Glomerular visceral epithelial cell (primary cell): ENCODE results near the gene INTS6.
A peak's percentile ranks its signal among the peaks of the same experiment; 100 is the strongest.

Experiments used
- DNase-seq: peaks from one replicate; pipeline ENCODE4 v3.0.0-alpha.2; 2016; ENCODE audit errors: extremely low spot score

The INTS6 gene

DNA sequence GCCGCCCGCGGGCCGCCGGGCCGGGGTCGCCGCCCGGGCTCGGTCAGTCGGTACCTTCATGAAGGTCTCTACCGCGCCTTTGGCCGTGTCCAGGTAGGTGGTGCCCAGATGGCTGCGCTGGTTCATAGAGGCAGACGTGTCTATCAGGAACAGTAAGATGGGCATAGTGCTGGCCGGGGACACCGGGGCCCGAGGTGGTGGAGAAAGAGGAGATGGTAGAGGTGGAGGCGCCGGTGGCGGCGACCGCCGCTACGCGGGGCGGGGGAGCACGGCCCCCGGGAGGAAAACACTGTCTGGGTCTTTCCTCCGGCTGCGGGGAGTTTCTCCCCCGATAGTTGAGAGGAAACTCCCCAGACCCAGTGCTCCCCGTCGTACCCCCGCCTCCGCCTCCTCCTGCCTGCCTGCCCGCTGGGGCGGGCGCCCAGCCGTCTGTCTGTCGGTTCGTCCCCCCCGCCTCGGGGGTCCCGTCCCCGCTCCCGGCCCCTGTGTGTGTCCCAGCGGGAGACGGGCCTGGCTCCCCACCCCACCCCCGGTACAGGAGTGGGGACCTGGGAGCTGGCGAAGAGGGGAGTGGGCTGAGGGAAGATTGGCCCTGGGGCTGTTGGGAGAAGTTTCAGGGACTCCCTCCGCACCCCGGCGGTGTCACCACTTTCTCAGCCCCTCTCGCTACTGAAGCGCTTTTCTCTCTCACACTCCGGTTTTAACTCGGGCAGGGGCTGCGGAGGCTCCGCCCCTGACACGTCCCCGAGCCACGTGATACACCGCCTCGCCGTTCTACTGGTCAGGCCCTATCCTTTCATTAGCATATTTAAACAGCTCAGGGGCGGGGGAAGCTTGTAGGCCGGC lies at the start of gene INTS6:
Gene INTS6, minus strand, starts transcription at position 676 of the 846 bp plus-strand sequence. Its CDS starts 511 bp downstream, at position 165.
- peak; percentile 100 for DNase-seq

- DNase-seq, result no peak
Measured at GRCh38 chr13:51502153-51502651, 49.4 kb upstream of the INTS6 start.

DNA sequence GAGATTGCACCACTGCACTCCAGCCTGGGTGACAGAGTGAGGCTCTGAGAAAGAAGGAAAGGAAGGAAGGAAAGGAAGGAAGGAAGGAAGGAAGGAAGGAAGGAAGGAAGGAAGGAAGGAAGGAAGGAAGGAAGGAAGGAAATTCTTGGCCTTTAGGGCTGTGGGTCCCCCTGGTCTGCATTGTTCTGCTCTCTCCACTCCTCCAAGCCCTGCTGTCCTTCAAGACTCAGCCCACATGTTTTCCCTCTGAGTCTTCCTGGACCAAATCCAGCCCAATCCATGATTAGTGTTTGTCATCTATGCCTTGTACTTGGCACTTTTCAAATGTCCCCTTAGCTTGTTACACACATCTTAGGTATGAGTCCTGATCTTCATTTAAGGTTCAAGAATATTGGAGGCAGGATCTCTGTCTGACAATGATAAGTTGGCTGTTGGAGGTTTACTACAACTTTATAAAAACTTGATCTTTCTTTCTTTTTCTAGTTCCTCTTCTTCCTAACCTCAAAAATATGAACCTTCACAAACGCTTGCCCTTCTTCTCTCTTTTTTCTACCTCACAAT lies 48.8 kb upstream of the INTS6 start:
- DNase-seq, result no peak

DNA sequence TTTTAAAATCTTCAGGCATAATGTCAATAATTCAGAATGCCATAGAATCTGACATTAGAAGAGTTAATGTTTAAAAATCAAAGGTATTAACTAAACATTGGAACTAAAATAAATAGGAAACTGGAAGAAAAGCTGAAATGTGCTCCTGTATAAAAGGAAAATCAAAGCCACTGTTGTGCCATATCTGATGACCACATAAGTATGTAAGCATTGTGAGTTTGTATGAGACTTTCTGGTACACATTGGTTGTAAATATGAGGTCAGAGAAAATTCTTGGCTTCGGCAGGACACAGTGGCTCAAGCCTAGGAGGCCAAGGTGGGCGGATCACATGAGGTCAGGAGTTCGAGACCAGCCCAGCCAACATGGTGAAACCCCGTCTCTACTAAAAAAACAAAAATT lies 48.3 kb upstream of the INTS6 start:
- no peak for DNase-seq

DNA sequence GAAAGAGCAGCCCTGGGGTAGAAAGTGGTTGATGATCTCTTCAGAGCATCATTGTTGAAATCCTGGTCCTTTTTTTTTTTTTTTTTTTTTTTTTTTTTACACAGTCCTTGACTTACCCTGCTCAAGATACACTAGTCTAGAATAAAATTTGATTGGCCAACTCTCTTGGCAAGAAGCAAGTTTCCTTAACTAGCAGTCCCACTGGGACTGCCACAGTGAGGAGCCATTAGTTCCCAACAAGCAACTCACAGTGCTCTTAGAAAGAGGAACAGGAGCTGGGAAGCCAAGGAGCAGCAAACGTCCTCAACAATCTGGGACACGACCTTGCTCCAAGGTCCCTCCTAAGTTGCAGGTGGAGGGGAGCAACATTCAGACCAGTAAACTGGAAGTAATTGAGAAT lies 47.9 kb upstream of the INTS6 start:
- DNase-seq, result no peak

GRCh38 chr13:51499841-51500240 lies 47.0 kb upstream of the INTS6 start:
- DNase-seq, result no peak

GRCh38 chr13:51495316-51495715 lies 42.5 kb upstream of the INTS6 start:
- no peak for DNase-seq

- DNase-seq, result no peak
Measured at GRCh38 chr13:51494156-51494555, 41.3 kb upstream of the INTS6 start.

DNA sequence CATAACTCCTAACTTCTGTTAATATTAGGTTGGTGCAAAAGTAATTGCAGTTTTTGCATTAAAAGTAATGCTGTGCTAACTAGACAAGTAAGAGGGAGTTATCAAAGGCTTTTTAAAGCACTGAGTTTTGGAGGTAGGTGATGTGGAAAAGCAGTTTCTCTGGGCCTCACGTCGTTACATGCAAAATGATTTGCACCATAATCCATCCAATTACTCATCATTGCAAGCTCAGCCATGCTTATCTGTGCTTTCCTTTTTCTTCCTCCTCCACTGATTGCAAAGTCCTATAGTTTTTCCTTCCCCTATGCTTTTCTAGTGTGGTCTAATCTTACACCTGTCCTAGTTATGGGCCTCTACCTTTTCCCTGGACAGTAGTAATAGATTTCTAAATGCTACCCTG lies 35.4 kb upstream of the INTS6 start:
- peak; percentile 17 for DNase-seq

- no peak for DNase-seq
Measured at GRCh38 chr13:51481656-51482055, 28.8 kb upstream of the INTS6 start.

DNA sequence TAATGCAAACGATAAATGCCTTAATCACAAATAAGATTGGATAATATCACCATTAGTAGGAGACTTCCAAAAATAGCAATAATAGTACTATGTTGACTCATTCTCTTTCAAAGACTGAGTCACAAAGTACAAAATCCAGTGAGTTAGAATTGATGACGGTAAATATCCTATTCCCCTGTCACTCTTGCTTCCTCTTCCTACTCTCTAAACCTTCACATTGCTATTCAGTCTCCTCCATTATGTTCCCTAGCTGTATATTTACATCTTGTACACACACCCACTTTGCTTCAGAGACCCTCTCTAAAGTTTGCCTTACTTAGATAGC lies 26.3 kb upstream of the INTS6 start:
- no peak for DNase-seq

DNA sequence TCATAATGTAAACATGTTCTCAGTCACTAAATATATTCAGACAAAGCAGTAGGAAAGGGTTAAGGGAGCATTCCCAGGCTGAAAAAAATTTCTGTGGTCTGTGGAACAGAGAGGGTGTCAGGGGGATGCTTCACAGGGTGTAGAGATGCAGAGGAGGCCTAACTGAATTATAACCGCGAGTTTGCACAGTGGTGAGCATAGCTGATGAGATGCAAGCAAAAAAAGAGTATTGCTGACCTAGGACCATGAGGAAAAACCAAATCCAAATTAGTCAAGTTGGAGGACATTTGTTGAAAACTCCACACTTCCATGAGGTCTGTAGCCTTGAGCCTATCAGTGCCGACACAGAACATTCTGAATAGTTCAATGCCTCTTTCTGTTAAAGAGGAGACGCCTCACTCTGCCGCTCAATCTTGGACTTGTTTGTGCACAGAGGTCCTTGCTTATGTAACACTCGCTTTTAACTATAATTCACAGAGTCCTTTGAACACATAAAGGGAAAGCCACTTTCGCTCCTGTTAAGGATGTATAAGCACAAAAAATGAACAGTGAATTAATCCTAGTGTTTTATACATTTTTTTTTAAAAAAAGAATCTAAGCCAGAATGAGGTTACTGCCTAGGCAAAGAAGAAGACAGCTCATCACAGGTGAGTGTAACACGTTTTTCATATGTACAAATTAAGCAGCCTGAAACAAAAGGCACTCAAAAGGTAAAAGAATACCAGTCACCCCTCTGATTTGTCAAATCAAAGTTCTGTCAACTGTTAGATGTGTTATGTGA lies 25.8 kb upstream of the INTS6 start:
- no peak for DNase-seq

DNA sequence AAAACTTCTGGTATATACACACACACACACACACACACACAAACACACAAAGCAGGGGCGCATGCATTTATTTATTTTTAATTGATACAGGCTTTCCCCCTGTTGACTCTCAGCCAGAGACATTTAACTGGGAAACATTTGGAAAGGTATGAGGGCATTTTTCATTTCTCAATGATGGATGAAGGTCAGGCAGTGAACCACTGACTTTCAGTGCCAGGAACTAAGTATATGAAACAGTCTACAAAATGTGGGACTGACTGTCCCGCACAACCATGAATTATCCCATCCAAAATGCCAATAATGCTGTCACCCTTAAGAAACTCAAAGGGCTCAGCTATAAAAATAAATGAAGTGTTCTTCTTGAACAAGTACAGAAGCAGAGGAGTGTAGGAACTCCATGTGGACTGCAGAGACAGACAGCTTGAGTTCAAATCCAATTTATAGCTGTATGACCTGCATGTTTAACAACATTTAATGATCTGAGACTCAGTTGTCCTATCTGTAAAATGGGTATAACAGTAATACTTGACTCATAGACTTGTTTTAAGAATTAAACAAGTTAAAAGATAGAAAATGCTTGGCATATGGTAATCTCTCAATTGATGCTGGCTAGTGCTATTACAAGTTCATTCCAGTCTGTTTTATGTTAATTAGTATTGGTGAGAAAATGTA lies 25.0 kb upstream of the INTS6 start:
- no peak for DNase-seq

DNA sequence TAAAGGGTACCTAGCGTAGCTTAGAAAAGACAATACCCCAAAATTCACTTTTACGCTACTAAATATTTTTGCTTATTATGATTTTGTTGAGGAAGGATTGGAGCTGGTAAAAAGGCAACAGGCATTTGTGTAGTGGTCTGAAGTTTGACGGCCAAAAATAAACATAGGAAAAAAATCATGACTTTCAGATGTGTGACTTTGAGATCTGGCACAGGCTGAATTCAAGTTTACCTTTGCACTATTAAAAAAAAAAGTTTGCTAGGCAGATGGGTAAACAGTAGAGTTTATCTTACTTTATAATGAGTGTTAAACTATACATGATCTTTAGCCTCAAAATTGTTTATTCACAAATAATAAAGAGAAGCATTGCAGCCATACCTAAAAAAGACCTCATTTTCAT lies 24.3 kb upstream of the INTS6 start:
- DNase-seq, result no peak

DNA sequence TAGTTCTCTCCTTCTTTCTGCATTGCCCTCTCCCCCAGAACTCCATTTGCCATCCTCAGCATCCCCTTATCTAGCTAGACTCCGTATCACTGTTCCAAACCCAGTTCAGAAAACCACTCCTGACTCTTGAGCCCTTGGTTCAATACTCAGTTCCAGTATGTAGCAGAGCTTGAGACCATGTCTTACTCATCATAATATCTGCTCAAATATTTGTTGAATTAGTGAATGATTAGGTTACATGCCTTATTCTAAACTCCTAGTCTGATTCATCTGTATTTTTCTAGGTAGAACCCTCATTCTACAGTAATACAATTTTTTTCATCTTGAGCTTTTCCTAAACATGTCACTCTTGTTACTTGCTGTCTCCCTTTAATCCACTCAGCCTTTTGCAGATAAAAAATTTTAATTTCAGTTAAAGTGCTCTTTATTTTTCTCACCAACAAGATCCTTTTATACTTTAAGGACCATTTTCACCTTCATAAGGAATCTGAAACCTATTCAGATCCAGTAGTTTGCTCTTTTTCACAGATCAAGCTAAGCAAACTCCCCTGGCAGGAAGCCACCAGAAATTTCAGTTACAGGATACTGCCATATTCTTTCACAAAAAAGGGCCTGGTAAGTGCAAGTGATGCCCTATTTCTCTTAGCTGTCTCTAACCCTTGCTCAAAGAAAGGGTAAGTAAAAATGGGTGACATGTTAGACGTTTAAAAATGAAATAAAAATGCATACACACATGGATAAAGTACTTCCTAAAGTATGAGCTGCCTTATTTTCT lies 23.1 kb upstream of the INTS6 start:
- DNase-seq, result no peak

DNA sequence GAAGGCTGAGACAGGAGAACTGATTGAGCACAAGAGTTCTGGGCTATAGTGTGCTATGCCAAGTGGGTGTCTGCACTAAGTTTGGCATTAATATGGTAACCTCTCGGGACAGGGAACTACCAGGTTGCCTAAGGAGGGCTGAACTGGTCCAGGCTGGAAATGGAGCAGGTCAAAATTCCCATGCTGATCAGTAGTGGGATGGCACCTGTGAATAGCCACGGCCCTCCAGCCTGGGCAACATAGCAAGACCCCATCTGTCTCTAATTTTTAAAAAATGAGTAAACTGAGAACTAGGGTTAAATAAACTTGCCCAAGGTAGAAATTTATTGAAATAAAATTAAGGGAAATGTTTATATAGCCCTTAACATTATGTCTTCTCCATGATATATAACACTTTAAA lies 17.0 kb upstream of the INTS6 start:
- no peak for DNase-seq

DNA sequence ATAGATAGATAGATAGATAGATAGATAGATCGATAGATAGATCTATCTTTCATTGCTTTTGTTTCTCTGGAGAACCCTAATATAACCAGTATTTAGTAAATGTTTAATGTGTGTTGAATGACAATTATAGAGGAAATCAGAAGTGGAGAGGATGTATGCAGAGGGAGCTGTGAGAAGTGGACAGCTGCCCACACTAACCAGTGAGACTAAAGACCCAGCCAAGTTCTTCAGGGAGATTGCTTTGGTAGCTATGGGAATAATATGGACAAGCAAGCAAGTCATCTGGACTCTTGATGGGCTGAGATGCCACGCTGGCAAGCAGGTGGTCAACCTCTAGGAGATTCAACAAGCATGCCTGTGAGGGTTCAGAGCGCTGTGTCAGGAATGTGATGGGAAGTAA lies 14.9 kb upstream of the INTS6 start:
- no peak for DNase-seq

DNA sequence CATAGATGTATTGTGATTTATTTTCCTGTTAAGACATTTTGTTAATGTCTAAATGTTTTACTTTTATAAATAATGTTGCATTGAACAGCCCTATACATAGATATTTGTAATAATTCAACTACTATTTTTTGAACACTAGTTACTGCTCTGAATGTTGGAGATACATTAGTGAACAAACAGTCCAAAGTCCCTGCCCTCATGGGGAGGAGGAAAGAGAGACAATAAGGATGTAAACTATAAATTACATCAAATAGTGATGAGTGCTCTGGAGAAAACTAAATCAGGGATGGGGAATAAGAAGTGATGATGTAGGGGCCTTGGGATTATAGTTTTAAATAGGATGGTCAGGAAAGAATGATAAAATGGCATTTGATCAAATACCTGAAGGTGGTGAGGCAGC lies 12.3 kb upstream of the INTS6 start:
- no peak for DNase-seq

DNA sequence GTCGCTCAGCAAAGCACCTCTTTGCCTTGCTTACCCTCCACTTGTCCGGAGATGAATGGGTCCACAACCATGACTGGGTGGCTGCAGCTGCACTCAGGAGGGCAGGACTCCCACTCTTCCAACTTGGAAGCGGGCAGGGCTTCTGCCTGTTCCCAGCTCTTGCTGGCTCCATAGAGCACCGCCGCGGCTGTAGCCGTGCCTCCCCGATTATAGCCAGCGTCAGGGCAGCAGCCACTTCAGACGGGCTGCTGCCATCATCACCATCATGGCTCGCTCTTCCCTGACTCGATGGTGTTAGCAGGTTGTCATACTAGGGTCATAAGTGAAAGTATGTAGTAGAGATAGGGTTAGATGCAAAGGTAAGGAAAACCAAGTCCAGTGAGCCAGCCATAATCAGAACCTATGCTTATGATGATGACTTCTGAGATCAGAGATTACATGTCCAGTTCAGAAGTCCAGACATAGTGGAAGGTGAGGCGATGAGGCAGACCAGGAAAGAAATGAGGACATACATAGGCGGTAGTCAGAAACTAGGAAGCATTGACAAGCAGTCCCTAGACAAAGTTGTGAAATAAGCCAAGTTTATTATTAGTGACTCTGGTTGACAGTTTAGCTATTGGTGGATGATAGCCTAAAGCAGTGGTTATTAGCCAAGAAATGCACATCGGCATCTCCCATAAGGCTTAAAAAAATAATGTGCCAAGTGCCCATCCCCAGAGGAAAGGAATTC lies 4.4 kb upstream of the INTS6 start:
- no peak for DNase-seq

DNA sequence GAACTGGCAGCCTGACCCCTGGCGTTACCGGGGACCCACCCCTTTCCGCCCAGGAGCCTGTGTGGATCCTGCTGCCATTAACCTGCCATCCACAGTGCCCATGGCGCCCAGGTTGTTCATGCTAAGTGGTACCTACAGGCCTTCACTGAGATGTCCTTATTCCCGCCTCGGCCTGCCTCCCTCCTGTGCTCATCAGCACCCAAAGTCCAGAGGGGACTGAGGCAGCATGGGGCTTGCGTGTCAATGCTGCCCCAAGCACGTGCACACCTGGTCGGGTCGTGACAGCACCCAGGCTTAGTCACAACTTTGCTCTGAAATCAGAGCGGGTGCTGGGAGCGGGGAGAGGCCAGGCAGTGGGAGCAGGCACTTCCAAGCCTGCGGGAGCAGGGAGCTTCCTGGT lies 3.7 kb upstream of the INTS6 start:
- no peak for DNase-seq

DNA sequence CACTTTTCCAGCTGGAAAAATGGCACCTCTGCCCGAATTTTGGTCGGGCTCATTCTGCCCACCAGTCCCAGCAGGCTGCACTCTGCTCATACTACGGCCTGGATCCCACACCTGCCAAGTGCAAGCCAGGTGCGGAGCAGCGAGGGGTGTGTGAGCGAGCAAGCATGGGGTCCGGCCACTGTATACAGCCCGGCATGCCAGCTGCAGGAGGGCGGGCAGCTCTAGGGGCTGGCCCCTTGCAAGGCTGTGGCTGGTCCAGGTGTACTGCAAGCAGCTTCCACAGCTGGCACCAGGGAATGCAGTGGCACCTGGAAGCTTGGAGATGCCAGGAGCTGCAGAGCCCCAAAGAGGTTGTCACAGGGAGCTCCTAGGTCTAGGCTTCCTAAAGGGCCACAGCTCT lies 2.7 kb upstream of the INTS6 start:
- DNase-seq, result no peak
